NCI-H2227 (cell line): Measurements from ENCODE around the gene GJC1.
"Not testable (repeated sequence)": the region's sequence is repeated elsewhere in the genome, so short reads cannot be mapped to it uniquely, and the experiment has no call there.

Experiments used
- DNase-seq: peaks from one replicate; lab custom pipeline; 2025; ENCODE audit not compliant: unreplicated experiment; lab: John Stamatoyannopoulos, UW

The GJC1 gene

DNA sequence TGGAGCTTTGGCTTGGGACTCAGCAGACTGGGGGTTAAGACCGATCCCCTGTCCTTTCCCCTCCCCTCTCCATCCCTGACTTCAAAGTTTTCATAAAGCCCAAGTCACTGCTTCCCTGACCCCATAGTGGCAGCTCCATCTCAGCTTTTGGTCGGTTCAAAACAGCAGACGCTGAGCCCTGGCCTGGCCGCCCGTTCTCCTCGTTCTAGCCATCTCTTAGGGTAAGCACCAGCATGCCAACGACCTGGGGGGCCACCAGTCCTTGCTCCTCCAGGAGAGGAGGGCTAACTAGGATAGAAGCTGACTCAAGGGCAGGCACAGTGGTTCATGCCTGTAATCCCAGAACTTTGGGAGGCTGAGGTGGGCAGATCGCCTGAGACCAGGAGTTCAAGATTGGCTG lies 16.1 kb upstream of the GJC1 start:
- DNase-seq: no peak

DNA sequence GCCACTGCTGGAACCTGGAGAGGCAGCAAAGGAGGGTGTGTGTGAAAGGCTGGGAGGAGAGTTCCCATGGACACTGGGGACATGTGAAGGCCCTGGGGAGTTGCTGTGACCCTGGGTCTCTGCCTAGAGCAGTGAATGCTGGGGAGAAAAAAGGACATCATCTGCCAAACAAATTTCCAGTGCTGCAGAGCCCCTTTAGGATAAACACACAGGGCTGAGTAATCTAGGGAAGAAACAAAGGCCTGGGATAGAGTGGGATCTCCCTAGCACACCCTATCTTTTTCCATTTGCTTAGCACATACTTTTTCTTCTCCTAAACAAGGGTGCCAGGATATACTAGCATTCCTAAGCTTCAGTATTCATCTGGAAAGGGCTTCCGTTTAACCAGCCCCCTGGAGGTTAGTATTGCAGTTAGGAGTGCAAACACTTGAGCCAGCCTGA lies 14.3 kb upstream of the GJC1 start:
- DNase-seq: no peak

DNA sequence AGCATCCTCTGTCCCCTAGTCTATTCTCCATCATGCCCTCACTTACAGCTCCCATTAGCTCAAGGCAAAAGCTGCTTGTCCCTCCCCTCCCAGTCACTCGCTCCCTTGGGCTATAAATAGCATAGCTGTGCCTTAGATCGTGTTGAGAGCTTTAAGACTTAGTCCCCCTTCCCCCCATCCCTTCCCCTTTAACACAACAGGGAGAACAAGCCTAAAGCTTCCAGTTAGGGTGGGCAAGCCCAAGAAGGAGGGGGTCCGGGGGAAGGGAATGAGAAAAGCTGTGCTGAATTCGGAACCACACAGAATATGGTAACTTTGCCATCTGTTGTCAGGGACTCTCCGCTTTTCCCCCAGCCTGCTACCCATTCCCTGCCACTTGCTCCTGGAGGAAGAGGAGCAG lies 12.7 kb upstream of the GJC1 start:
- DNase-seq: peak; percentile 63

DNA sequence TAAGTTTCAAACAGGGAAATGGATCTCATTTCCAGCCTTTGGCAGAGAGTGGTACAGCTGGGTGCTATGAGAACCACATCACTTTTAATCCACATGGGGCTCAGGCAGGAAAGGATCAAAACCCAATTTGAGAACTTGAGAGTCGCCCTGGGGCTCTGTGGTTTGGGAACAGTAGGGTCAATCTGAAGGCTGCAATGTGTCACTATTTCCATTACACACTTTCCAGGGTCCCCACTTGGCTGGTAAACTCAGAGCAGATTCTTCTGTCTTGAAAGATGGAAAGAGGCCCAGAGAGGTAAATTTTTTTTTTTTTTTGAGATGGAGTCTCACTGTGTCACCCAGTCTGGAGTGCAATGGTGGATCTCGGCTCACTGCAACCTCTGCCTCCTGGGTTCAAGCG lies 10.8 kb upstream of the GJC1 start:
- DNase-seq: no peak

DNA sequence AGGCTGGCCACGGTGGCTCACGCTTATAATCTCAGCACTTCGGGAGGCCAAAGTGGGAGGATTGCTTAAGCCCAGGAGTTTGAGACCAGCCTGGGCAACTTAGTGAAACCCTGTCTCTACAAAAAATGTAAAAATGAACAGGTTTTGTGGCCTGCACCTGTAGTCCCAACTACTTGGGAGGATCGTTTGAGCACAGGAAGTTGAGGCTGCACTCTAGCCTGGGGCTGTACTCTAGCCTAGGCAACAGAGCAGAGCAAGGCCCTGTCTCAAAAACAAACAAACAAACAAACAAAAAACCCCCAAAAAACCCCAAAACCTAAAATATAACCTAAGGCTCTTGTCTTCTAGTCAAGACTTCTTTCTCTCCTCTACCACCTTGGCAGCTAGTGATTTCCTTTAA lies 10.2 kb upstream of the GJC1 start:
- DNase-seq: no peak

DNA sequence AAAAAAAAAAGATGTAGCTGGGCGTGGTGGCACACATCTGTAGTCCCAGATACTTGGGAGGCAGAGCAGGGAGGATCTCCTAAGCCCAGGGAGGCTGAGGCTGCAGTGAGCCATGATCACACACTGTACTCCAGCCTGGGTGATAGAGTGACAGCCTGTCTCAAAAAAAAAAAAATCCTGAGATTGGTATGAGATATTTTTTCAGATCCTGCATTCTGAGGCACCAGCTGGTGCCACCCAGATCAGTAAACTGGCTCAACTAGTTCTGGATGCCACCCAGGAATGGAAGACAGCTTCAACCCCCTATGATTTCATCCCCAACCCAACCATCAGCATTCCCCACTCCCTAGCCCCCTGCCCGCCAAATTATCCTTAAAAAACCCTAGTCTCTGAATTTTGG lies 7.1 kb upstream of the GJC1 start:
- no peak for DNase-seq

DNA sequence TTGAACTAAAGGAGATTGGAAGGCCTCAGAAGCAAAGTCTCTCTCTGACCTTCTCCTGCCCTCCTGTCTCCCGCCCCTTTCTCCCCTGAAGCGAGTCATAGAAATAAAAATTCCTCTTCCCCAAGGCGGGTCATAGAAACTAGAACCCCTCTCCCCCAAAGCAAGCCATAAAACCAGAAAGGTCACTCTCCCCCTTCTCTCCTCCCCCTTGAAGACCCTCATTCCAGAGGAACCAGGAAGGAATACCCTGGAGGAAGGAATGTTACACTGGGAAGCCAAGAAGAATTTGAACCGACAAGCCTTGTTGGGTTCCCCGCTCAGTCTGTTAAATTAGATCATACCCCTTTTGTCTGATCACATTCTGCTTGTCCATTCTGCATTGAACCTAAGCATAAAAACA lies 2.7 kb upstream of the GJC1 start:
- DNase-seq: no peak

DNA sequence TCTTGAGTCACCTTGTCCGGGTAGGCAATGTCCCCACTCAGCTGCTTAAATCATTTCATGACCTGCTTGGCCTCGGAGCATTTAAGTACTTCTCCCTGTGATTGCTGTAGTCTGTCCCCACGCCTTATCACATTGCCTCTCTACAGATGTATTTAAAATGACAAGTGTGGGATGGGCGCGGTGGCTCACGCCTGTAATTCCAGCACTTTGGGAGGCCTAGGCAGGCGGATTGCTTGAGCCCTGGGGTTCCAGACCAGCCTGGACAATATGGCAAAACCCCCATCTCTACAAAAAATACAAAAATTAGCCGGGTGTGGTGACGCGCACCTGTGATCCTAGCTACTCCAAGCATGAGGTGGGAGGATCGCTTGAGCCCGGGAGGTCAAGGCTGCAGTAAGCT lies 1.3 kb upstream of the GJC1 start:
- no peak for DNase-seq

DNA sequence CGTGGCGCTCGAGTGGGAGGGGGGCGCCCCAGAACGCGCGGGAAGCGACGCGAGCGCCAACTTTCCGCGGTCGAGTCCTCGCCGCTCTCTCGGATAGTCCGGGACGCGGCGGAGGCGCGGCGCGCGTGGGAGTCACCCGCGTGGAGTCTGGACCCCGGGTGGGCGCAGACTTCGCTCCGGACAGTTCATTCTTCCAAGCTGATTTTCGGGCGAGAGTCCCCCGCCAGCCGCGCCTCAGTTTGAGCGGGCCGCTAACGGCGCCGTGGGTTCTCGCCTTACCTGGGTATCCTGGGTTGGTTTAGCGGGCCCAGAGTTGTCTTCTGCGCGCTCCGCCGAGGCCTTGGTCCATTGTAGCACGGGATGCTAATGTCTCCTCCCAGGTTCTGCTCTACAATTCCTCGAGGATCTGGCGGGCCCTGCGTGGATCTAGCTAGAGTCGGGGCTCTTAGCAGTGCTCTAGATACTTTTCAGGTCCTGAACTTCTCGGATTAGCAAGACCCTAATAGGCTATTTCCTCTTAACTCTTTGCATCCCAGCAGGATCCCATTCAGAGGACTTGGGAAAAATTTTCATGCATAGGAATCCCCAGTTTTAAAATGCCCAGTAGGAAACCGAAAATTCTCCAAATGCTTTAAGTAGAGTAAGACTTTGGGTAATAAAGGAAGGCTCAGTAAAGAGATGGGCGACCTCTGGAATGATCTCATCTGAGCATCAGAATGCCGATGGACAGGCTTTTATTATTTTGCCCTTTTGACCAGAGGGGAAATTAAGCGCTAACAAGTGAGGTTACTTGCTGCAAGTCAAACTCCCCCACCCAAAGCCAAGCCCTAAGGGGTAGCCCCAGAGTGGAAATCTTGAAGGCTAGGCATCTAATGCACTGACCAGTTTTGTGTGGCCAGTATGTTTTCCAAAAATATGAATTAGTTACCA lies 537 bp upstream of the GJC1 start:
- peak; percentile 65 for DNase-seq

DNA sequence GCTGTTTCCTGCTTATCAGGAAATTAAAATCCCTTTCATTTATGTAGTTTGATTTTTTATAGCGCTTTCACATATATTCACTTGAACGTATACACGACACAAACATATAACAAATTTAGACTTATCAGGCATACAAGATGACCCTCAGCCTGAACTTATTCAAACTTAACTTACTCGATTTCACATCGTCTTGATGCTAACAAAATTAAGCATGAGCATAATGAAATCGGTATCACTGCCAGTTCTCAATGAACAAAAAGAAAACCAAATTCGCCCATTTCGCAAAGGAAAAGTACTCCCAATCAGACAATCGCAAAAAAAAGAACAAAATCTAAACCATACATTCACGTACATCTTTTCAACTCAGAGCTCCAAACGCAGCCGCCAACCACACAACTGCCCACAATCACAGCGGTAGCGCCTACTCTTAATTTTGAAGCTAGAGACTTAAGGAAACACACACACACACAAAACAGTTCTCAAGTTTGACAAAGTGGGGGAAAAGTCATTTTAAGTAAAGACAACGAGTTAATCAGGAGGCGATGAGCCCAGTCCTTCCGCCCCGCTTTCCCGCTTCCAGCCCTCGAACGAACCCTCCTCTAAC lies 1.1 kb downstream of the GJC1 start:
- DNase-seq: peak; percentile 62

DNA sequence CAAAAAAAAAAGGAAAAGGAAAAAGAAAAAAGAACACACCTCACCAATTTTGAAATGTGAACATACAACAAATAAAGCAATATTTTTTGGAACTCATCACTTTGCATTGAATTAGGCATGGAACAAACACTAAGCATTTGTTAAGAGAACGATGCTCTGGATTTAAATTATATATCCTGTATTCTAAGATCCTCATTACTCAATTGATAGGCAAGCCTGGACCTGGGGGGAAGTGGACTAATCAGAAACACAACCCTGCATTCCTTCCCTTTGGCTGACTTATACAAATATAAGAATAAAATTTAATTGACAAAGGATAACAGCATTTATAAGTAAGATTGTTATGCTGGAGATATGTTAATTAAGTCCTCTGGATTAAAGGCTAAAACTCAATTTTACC lies 2.2 kb downstream of the GJC1 start:
- no peak for DNase-seq

DNA sequence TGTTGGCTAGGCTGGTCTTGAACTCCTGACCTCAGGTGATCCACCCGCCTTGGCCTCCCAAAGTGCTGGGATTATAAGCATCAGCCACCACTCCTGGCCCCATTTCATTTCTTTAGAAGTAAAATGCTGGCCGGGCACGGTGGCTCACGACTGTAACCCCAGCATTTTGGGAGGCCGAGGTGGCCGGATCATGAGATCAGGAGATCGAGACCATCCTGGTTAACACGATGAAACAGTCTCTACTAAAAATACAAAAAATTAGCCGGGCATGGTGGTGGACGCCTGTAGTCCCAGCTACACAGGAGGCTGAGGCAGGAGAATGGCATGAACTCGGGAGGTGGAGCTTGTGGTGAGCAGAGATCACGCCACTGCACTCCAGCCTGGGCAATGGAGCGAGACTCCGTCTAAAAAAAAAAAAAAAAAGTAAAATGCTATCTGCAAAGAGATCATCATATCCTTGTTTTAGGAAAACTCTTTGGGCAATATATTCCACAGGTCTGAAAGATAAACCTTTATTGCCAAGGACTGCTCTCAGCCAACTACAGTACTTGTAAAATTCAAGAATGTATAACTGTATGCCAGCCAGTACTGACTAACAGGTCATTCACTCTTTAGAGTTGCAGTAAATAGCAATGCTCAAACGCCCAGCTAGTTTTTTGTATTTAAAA lies 3.8 kb downstream of the GJC1 start:
- no peak for DNase-seq

DNA sequence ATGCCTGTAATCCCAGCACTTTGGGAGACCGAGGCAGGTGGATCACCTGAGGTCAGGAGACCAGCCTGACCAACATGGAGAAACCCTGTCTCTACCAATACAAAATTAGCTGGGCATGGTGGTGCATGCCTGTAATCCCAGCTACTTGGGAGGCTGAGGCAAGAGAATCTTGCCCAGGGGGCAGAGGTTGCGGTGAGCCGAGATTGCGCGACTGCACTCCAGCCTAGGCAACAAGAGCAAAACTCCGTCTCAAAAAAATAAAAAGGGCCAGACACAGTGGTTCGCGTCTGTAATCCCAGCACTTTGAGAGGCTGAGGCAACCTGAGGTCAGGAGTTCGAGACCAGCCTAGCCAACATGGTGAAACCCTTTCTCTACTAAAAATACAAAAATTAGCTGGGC lies 4.9 kb downstream of the GJC1 start:
- not testable (repeated sequence) for DNase-seq

DNA sequence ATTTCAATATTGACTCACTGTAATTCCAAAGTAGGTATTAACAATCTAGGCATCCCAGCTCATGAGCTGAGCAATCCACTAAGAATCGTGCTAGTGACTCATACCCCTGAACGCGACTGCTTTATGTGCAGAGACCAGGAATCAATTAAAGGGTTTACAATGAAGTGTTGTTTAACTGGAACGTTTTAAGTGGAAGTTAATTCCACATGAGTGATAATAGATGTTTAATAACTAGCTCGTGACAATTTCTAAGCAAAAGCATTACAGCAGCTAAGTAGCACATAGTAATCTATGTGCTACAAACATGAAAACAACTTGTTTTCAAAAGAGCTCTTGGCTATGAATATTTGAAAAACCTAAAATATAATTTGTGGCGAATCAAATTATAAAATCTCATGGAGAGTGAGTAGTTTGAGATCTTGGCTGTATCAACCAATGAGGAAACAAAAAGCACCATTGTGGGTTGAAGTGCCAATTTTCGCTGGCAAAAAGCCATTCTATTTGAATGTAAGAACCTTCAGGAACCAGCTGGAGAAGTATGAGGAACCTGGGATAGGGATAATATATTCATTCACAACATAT lies 9.4 kb downstream of the GJC1 start:
- DNase-seq: peak; percentile 69

DNA sequence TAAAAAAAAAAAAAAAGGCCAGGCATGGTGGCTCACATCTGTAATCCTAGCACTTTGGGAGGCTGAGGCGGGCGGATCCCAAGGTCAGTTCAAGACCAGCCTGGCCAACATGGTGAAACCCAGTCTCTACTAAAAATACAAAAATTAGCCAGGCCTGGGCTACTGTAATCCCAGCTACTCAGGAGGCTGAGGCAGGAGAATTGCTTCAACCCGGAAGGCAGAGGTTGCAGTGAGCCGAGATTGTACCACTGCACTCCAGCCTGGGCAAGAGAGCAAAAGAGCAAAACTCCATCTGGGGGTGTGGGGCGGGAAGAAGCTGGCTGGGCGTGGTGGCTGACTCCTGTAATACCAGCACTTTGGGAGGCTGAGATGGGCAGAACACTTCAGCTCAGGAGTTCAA lies 11.6 kb downstream of the GJC1 start:
- DNase-seq: not testable (repeated sequence)

DNA sequence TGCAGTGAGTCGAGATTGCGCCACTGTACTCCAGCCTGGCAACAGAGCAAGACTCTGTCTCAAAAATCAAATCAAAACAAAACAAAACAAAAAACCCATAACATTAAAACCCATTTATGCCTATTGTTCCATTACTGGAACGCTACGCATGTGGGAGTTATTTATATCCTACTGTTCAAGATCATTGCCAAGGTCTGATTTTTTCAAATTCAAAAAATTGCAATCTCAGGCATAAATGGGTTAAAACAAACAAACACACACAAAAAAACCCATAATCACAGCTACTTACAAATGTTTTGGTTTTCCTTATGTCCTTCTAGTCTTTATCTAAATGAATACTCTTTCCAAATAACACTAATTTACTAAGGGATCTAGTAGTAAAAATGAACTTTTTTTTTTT lies 17.8 kb downstream of the GJC1 start:
- DNase-seq: no peak

DNA sequence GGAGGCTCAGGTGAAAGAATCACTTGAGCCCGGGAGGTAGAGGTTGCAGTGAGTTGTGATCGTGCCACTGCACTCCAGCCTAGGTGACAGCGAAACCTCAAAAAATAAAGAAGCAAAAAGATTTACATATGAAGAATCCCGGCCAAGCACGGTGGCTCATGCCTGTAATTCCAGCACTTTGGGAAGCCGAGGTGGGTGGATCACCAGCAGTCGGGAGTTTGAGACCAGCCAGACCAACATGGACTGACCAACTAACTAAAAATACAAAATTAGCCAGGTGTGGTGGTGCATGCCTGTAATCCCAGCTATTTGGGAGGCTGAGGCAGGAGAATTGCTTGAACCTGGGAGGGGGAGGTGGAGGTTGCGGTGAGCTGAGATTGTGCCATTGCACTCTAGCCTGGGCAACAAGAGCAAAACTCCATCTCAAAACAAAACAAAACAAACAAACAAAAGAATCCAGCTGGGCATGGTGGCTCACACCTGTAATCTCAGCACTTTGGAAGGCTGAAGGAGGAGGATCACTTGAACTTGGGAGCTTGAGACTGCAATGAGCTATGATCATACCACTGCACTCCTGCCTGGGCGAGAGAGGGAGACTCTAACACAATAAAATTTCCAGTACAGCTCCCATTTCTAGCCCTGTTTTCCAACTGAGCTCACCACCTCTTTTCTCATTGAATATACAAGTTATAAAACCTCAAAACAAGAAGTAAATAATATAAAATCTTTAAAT lies 21.3 kb downstream of the GJC1 start:
- not testable (repeated sequence) for DNase-seq

DNA sequence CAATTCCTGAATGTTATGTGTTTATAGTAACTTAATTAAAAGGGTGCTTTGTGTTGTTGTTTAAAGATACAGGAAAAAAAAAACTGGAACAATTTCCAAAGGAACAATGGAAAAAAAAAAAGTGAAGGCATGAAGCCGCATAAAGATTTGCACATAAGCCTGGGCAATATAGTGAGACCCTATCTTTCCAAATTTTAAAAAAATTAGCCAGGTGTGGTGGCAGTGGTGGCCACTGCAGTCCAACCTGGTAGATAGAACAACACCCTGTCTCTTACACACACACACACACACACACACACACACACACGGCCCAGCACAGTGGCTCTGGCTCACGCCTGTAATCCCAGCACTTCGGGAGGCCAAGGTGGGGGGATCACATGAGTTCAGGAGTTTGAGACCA lies 21.9 kb downstream of the GJC1 start:
- no peak for DNase-seq

DNA sequence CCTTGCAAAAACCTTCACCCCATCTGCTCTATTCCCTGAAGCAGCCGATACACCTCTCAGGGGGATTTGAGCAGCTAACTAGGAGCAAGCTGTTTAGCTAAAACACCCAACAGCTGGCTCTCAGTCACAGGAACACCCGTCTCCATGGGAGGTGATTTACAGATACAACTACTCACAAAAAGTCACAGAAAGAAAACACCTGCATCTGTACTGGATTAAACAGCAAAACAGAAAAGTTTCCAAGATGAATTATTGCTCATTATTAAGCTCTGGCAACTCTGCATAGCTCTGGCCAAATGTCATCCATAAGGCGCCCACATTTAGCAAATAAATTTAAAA lies 22.3 kb downstream of the GJC1 start:
- no peak for DNase-seq

DNA sequence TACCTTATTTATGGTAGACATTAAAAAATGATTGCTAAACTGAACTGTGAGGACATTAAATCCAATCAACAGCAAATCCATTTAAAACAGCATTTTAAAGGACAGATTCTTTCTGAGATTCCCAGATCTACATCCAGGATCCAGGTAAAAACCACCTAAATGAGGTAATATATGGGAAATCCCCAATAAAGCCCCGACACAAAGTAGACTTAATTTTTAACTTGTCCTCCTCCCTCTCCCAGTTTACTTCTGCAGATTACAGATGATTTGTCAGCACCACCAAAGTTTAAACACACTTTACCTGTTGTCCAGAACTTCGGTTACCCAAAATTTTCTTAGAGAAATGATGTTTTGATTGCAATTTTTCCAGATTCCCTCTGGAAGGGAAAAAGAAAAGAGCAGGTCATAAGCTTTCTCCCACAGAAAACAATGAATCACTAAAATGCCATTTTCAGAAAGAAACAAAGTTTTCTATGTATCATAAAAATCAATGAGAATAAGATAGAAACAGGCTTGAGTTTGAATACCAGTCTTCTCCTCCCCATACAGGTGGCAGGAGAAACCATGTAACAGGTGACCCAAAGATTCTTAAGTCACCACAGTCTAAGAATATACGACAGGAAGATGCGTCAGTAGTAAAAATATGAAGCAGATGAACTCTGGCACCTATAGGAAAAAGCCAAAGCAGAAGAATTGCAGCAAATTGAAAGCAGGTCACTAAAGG lies 22.8 kb downstream of the GJC1 start:
- no peak for DNase-seq
